NCI-H1092 treated with DMSO at 0.1 percent for 48 hours (cell line): Measurements from ENCODE around the gene ZNF397.
A peak's percentile ranks its signal among the peaks of the same experiment; 100 is the strongest.
"Not testable (repeated sequence)": the region's sequence is repeated elsewhere in the genome, so short reads cannot be mapped to it uniquely, and the experiment has no call there.

Source experiments
- DNase-seq: peaks from one replicate; lab custom pipeline; 2025; lab: John Stamatoyannopoulos, UW

The ZNF397 gene

GRCh38 chr18:35240664-35241447, at the start of gene ZNF397:
TSS of gene ZNF397 (plus strand) at chr18:35241034. CDS start at chr18:35242471, 1,437 bp downstream.
- DNase-seq, result peak; percentile 99

GRCh38 chr18:35191698-35192025, 49.2 kb upstream of the ZNF397 start:
- DNase-seq, result no peak

DNA sequence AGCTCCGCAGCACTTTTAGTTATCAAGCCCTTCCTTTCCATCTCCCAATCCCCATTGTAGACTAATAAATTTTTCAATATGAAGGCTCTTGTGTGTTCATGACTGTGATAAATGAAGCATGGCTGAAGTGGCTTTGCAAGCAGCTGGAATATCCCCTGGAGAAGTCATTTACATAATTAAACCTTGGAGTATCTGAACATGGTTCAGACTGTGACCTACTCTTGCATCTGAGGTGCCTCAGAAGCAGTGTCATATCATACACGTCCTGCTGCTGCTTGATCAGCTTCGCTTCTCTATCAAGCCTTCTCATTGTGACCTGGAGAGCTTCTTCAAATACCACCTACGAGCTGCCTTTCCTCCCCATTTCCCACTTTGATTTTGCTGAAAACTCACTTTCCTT, 48.4 kb upstream of the ZNF397 start:
- peak; percentile 86 for DNase-seq

GRCh38 chr18:35193316-35193715, 47.5 kb upstream of the ZNF397 start:
- DNase-seq, result peak; percentile 97

GRCh38 chr18:35197296-35197695, 43.5 kb upstream of the ZNF397 start:
- no peak for DNase-seq

DNA sequence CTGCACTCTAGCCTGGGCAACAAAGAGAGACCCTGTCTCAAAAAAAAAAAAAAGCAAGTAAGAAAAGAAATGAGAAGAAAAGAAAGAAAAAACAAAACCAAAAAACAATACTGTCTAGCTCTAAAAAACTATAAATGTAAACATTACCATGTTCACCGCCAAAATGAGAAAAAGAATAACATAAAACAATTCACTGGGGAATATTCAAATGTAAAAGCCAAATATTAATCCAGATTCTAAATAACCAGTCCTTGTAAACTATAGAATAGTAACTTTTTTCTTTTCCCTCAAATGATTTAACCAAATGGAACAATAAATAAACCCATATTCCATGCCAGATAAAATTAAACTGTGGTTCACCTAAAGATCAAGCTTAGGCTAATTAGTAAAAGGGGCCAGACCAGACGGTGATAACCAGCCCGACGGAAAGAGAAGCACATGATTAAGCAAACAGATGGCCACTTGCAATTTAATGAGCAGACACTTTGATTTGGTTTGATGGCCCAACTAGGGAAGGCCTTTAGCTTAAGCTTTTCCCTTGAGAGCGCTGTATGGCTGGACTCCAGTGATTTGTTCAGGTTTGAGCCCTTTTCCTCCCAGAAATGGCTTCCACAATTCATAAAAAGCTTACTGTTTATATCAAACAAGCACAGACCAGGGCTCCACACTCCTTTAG, 39.4 kb upstream of the ZNF397 start:
- DNase-seq, result peak; percentile 93

DNA sequence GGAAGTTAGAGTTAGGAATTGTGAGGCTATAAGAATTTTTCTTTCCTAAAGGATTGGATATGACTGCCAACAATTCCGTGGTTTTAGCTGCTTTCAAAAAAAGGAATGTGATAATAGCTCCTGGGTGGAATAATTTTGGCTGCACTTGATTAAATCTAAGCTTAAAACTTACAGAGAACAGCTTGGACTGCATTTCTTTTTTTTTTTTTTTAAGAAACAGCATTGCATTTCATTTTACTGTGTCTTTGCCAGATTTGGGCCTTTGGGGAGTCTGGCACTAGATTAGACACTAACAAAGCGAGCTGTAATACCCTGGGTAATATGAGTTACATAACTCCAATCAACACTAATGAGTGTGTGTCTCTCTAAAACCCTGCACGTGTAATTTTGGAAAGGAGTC, 37.8 kb upstream of the ZNF397 start:
- no peak for DNase-seq

DNA sequence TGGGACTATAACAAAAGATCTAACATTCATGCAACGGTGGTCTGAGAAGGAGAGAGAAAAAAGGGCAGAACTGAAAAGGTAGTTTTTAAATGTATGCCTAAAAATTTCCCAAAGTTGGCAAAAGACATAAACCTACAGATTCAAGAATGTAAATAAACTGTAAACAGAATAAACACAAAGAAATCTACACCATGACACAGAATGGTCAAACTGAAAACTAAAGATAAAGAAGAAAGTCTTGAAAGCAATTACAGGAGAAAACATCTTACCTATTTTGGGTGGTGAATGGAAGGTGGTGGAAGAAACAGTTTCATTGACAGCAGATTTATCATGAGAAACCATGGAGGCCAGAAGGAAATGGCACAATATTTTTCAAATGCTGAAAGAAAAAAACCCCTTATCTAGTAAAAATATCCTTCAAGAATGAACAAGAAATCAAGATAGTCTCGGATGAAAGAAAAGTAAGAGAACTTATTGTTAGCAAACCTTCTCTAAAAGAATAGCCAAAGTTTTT, 35.6 kb upstream of the ZNF397 start:
- DNase-seq, result no peak

- not testable (repeated sequence) for DNase-seq
Measured at GRCh38 chr18:35205746-35206458, 34.9 kb upstream of the ZNF397 start.

DNA sequence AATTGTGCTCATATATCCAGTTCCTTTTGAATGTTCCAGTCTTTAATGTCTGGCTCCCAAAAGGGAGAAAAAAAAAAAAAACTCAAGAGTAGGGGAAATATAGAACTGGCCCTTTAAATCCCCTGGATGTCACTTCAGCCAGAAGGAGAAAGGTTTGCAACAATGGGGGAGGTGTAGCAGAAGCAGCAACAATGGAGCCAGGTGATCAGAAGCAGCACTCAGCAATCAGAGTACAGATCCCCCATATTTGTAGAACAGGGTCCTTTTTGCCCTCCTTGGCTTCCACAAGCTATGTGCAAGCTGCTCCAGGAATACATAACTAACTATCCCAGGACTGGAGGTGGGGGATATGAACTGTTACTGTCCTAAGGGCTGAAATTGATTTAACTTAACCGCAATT, 25.8 kb upstream of the ZNF397 start:
- no peak for DNase-seq

DNA sequence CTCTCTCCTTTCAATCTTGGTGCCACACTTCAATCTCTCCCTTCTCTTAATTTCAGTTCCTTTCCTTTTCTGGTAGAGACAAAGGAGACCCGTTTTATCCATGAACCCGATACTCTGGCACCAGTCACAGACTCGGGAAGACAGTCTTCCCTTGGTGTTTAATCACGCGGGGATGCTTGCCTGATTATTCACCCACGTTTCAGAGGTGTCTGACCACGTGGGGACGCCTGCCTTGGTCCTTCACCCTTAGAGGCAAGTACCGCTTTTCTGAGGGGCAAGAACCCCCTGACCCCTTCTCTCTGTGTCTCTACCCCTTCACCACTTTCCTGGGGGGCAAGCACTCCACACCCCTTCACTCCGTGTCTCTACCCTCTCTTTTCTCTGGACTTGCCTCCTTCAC, 24.2 kb upstream of the ZNF397 start:
- DNase-seq, result not testable (repeated sequence)

DNA sequence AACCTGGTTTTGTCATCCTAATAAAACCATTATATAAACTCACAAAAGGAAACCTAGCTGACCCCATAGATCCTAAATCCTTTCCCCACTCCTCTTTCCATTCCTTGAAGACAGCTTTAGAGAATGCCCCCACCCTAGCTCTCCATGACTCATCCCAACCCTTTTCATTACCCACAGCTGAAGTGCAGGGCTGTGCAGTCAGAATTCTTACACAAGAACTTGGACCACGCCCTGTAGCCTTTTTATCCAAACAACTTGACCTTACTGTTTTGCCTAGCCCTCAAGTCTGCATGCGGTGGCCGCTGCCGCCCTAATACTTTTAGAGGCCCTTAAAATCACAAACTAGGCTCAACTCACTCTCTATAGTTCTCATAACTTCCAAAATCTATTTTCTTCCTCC, 21.5 kb upstream of the ZNF397 start:
- not testable (repeated sequence) for DNase-seq

GRCh38 chr18:35220424-35220823, 20.4 kb upstream of the ZNF397 start:
- no peak for DNase-seq

- DNase-seq, result no peak
Measured at GRCh38 chr18:35223797-35224196, 17.0 kb upstream of the ZNF397 start.

- DNase-seq, result no peak
Measured at GRCh38 chr18:35227254-35227653, 13.6 kb upstream of the ZNF397 start.

DNA sequence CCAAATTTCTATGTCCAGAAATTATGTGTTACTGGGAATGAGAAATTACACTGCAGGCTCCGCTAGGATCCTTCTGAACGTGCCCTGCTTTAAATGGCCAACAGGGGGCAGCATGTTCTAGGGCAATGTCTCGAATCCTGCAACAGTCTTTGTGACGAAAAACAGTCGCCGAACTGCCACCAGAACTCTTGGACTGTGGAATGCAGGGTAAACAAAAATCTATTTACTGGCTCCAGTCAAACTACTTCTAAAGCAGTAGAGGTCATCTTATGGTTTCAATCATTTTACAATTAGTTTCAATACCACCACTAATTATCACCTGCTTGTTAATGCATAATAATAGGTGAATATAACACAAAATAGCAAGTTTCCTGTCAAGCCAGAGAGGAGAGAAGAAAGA, 9.8 kb upstream of the ZNF397 start:
- DNase-seq, result peak; percentile 84

DNA sequence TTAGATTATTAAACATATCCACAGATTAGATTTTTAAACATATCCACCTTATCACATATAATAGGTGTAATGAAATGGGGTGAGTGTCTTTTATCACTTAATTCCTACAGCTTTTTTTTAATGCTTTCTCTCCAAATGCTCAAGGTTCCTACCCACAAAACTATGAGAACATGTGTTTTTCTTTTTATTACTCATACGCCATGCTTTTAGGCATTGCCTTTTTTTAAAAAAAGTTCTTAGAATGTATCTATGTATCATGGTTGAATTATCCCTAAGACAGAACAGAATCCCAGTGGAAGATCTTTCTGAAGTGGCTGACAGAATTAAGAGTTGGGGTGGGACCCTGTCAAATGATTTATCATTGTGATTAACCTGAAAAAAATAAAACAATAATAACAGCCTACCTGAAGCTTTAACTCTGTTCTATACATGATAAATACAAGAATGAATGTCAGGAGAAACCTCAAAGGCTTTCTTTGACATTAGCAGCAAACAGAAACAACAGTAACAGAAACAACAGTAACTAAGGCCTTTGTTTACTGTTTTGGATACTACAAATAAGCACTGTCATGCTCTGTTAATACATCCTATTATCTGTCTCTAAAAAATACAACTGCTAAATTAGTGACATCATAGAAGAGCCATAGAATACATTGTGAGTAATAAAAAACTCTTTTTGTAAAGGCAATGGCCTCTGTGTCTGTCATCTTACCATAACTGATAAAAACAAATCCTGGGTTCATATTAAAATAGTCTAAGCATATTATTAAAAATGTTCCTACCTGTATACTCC, 4.1 kb upstream of the ZNF397 start:
- no peak for DNase-seq

DNA sequence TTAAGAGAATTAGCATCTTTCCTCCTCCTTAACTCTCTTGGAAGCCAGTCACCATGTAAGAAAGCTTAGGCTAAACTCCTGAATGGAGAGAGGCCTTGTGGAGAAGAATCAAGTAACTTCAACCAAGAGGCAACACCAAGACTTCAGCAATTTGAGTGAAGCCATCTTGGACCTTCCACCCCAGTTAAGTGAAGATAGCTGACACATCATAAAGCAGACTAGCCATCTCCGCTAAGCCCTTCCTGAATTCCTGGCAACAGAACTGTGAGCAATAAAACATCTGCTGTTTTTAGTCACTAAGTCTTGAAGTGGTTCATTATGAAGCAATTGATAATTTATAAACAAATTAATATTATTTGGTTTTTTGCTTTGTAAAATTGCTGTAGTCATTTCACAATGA, 1.5 kb upstream of the ZNF397 start:
- DNase-seq, result no peak

GRCh38 chr18:35241448-35241804, 592 bp downstream of the ZNF397 start:
- DNase-seq, result no peak

DNA sequence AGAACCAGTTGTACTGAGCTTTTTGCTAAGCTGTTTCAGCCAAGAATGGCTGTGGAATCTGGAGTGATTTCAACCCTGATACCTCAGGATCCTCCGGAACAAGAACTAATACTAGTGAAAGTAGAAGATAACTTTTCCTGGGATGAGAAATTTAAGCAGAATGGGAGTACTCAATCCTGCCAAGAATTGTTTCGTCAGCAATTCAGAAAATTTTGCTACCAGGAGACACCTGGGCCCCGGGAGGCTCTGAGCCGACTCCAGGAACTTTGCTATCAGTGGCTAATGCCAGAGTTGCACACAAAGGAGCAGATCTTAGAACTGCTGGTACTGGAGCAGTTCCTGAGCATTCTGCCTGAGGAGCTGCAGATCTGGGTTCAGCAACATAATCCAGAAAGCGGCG, 1.6 kb downstream of the ZNF397 start:
- no peak for DNase-seq

DNA sequence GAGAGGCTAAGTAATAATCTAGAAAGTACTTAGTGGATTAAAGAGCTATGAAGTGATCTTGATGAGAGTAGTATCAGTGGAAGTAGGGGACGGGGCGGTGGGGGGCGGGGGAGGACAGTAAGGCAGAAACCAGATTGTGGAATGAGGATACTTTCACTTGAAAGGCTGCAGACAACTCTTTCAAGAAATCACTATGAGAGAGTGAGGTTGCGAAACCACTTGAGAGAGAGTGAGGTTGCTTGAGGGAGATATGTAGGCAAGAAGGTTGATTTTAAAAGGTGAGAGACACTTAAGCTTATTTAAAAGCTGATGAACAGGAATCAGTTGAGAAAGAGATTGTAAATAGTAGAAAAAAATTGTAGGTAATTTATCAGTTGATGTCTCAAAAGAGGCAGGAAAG, 3.8 kb downstream of the ZNF397 start:
- no peak for DNase-seq

- DNase-seq, result no peak
Measured at GRCh38 chr18:35245719-35246317, 5.0 kb downstream of the ZNF397 start.
